ENCODE results near the gene MISP. TPM values are rescaled to one million over a fixed set of nuclear protein-coding genes. Genes with fewer than 3 reads are reported as not detected.

MISP gene
- total and polyA plus RNA-seq, 2 of the 8 experiments (the other 6 are each of a cell fraction or from before 2014, with no cell fraction given): 0.43 to 0.45 TPM

DNA sequence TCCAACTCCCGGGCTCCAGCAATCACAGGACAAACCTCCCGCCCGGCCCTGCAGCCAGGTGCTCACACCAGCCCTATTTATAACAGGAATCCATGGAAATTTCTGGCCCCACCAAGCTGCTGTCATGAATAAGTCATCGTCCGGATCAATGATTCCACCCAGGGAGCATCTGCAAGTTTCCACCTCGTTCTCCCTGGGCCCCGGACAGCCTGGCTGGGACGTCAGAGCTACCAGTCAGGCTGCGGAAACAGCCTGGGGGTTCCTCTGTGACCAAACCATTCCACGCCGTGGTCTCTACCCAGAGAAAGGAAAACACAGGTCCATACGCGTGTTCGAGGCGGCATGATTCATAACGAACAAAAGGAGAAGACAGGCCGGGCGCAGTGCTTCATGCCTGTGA lies 25.6 kb downstream of the MISP start (continued):
- TF ChIP-seq CHD7 (IDR thresholded peaks at IDR 0.05; ENCODE audit: insufficient replicate concordance, low read length) (no peak), E2F6 (IDR thresholded peaks at IDR 0.05) (no peak), TEAD4 (IDR thresholded peaks at IDR 0.05; ENCODE audit: low read depth, low read length) (no peak), RXRA (IDR thresholded peaks at IDR 0.05; ENCODE audit: insufficient read depth, low read depth, low read length) (no peak), RAD21 (IDR thresholded peaks at IDR 0.05 in 1 of 2, conservative IDR thresholded peaks at IDR 0.05 in 1 of 2; ENCODE audit: low read depth in 2 of 2, low read length in 2 of 2) (no peak), PHF8 (conservative IDR thresholded peaks at IDR 0.05; ENCODE audit: low read depth, low read length) (no peak), NRF1 (IDR thresholded peaks at IDR 0.05; ENCODE audit: low read depth, low read length) (no peak), ATF2 (IDR thresholded peaks at IDR 0.05; ENCODE audit: low read length) (no peak), POLR2AphosphoS5 (IDR thresholded peaks at IDR 0.05; ENCODE audit: low read depth, low read length) (no peak)
